HG03135 (cell line): ENCODE measurements around the gene MEGF11.
"Not testable (repeated sequence)": the region's sequence is repeated elsewhere in the genome, so short reads cannot be mapped to it uniquely, and the experiment has no call there.

ENCODE experiments used
- ATAC-seq: cut with Tn5 transposase; IDR thresholded peaks from one replicate; pipeline ENCODE4 v1.9.1; 2021; ENCODE audit warnings: mild to moderate bottlenecking, moderate library complexity; ENCODE audit not compliant: unreplicated experiment

The MEGF11 gene

GRCh38 chr15:66014635-66015182 lies 238.8 kb downstream of the MEGF11 start:
- ATAC-seq, result no peak

- ATAC-seq, result no peak
Measured at GRCh38 chr15:66014022-66014421, 239.5 kb downstream of the MEGF11 start.

GRCh38 chr15:66008940-66009562 lies 244.5 kb downstream of the MEGF11 start:
- no peak for ATAC-seq

- ATAC-seq, result no peak
Measured at GRCh38 chr15:66007663-66008262, 245.8 kb downstream of the MEGF11 start.

GRCh38 chr15:66006986-66007385 lies 246.6 kb downstream of the MEGF11 start:
- no peak for ATAC-seq

GRCh38 chr15:66004618-66005262 lies 248.8 kb downstream of the MEGF11 start:
- ATAC-seq, result no peak

GRCh38 chr15:66003129-66003528 lies 250.4 kb downstream of the MEGF11 start:
- not testable (repeated sequence) for ATAC-seq

- no peak for ATAC-seq
Measured at GRCh38 chr15:66001717-66002426, 251.7 kb downstream of the MEGF11 start.

- no peak for ATAC-seq
Measured at GRCh38 chr15:66001042-66001441, 252.5 kb downstream of the MEGF11 start.

GRCh38 chr15:65998486-65998885 lies 255.1 kb downstream of the MEGF11 start:
- no peak for ATAC-seq

GRCh38 chr15:65996901-65997300 lies 256.6 kb downstream of the MEGF11 start:
- ATAC-seq, result no peak

GRCh38 chr15:65994832-65995231 lies 258.7 kb downstream of the MEGF11 start:
- ATAC-seq, result no peak

GRCh38 chr15:65993762-65994161 lies 259.8 kb downstream of the MEGF11 start:
- no peak for ATAC-seq

GRCh38 chr15:65993236-65993635 lies 260.3 kb downstream of the MEGF11 start:
- no peak for ATAC-seq

- no peak for ATAC-seq
Measured at GRCh38 chr15:65991721-65992483, 261.6 kb downstream of the MEGF11 start.

- no peak for ATAC-seq
Measured at GRCh38 chr15:65990298-65990981, 263.1 kb downstream of the MEGF11 start.

GRCh38 chr15:65987100-65987499 lies 266.4 kb downstream of the MEGF11 start:
- ATAC-seq, result no peak

- no peak for ATAC-seq
Measured at GRCh38 chr15:65986416-65986815, 267.1 kb downstream of the MEGF11 start.

- ATAC-seq, result no peak
Measured at GRCh38 chr15:65985387-65985786, 268.2 kb downstream of the MEGF11 start.
